GM13976 (cell line): ENCODE measurements around the gene ABHD12.
A peak's percentile ranks its signal among the peaks of the same experiment; 100 is the strongest.
"Not testable (repeated sequence)": the region's sequence is repeated elsewhere in the genome, so short reads cannot be mapped to it uniquely, and the experiment has no call there.

Experiments
- DNase-seq: peaks from one replicate; pipeline ENCODE4 v3.0.0; 2012; ENCODE audit warnings: low spot score
- in situ Hi-C: fragments of 300-500 bp; cut with MboI; formaldehyde crosslinking; loops from one replicate; pipeline ENCODE4 v1.12.0; 2022; ENCODE audit warnings: low sequenced_read_pairs, mixed read lengths, inconsistent platforms; ENCODE audit not compliant: unreplicated experiment
- TF ChIP-seq, protein P1 (sequence below): IDR thresholded peaks from 2 replicates; pipeline ENCODE4 v1.5.1; 2012; ENCODE audit warnings: borderline replicate concordance, mild to moderate bottlenecking; ENCODE audit not compliant: insufficient read depth; ENCODE audit errors: extremely low read depth, missing control alignments, control extremely low read depth

ABHD12 gene

DNA sequence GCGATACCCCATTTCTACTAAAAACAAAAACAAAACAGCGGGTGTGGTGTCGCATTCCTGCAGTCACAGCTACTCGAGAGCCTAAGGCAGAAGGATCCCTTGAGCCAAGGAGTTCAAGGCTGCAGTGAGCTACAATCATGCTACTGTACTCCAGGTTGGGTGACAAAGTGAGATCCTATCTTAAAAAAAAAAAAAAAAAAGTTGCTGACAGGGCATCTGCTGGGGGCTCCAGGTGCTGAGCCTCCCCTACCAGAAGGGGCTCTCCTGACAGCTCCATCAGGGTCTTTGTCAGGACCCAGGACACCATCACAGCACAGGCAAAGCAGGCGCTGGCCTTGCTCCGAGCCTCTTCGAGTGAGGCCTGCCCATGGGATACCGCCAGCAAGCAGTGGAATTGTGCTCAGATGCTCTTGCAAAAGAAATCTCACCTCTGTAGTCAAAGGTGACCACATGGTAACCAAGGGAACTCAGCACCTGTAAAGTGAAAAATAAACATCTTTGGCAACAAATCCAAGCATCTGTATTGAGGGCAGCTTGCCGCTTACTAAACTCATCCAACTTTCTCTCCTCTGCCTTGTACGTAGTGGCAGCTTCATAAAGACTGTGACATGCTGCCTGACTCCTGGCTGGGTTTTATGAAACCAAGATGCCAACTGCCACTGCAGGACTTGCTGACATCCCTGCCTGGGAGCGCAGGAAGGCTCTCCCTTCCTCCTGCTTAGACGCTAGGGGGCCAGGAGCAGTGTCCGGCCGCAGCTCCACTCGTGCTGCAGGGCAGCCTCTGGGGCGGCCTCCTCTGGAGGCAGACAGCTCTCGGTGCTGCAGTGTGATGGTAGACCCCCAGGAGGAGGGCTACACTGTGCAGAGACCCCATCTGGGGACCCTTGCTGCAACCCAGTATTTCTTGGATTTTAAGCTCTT, 75.9 kb downstream of the ABHD12 start:
- TF ChIP-seq, protein P1, sequence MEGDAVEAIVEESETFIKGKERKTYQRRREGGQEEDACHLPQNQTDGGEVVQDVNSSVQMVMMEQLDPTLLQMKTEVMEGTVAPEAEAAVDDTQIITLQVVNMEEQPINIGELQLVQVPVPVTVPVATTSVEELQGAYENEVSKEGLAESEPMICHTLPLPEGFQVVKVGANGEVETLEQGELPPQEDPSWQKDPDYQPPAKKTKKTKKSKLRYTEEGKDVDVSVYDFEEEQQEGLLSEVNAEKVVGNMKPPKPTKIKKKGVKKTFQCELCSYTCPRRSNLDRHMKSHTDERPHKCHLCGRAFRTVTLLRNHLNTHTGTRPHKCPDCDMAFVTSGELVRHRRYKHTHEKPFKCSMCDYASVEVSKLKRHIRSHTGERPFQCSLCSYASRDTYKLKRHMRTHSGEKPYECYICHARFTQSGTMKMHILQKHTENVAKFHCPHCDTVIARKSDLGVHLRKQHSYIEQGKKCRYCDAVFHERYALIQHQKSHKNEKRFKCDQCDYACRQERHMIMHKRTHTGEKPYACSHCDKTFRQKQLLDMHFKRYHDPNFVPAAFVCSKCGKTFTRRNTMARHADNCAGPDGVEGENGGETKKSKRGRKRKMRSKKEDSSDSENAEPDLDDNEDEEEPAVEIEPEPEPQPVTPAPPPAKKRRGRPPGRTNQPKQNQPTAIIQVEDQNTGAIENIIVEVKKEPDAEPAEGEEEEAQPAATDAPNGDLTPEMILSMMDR = no peak
- in situ Hi-C loops = no loop called here
- no peak for DNase-seq

DNA sequence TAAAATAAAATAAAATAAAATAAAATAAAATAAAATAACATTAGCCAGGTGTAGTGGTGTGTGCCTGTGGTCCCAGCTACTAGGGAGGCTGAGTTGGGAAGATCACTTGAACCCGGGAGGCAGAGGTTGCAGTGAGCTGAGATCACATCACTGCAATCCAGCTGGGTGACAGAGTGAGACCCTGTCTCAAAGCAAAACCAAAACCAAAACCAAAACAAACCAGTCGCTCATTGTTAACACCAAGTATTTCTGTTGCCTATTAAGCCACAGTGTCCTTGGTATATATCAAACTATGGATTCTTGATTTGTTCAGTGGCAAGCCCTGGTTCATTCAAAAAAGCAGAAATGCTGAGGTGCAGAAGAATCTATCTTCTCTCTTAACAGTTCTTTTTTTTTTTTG, 77.0 kb downstream of the ABHD12 start:
- TF ChIP-seq, protein P1 = no peak
- in situ Hi-C loops = no loop called here
- DNase-seq = no peak

DNA sequence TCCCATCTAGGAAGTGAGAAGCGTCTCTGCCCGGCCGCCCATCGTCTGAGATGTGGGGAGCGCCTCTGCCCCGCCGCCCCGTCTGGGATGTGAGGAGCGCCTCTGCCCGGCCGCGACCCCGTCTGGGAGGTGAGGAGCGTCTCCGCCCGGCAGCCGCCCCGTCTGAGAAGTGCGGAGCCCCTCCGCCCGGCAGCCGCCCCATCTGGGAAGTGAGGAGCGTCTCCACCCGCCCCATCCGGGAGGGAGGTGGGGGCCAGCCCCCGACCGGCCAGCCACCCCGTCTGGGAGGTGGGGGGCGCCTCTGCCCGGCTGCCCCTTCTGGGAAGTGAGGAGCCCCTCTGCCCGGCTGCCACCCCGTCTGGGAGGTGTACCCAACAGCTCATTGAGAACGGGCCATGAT, 77.9 kb downstream of the ABHD12 start:
- DNase-seq, in situ Hi-C loops: not testable (repeated sequence)

DNA sequence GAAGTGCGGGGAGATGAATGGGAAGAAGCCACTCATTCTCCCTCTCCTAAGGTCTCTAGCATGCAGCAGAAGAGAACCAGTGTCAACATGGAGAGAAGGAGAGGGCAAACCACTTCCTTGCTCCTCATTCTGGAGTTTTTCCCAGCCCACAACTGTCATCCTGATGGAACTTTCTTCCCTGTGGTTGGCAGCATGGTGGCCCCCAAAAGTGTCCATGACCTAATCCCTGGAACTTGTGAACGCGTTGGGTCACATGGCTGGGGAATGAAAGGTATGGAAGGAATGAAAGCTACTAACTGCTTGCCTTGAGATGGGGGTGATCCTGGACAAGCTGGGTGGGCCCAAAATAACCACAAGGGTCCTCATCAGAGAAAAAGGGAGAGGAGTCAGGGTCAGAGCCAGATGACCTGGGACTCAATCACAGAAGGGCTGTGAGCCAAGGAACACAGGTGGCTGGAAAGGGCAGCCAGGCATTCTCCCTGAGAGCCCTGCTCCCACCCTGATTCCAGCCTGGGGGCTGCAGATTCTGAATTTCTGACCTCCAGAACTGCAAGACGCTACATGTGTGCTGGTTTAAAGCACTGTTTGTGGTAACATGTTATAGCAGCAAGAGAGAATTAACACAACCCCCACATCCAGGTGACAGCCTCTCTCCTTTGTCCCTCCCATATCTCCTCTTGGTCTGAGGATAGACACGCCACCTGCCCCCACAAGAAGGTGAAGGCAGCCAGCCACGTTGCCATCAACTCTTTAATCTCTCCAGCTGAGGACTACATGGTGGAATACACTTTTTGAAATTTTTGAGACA, 79.5 kb downstream of the ABHD12 start:
- DNase-seq = no peak
- in situ Hi-C loops = no loop called here
- TF ChIP-seq, protein P1 = no peak

DNA sequence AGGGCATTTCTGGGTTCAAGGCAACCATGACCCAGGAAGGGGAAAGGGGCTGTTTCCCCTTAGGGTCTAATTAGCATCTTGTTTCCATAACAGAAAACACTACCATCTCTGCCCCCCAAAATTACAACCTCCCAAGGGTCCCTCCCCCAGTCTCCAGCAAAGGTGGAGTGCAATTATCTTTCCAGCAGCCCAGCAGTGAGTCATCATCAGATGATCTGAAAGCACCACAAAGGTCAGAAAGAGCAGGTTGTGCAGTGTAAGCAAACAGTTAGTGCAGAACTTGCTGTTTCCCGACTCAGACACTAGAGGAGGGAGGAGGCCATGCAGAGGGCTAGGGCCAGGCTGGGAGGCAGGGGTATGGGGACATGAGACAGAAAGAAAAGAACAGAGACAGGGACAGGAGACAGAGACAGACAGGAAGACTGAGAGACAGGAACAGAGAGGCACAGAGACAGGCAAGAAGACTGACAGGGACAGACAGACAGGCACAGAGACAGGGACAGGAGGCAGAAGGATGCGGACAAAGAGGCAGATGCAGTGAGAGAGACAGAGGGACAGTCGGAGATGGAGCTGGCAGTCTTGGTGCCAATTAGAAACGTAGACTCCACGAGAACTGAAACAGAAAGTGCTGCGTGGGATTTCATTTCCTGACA, 80.2 kb downstream of the ABHD12 start:
- TF ChIP-seq, protein P1 = peak; percentile 84
- in situ Hi-C loops = no loop called here
- peak; percentile 83 for DNase-seq

DNA sequence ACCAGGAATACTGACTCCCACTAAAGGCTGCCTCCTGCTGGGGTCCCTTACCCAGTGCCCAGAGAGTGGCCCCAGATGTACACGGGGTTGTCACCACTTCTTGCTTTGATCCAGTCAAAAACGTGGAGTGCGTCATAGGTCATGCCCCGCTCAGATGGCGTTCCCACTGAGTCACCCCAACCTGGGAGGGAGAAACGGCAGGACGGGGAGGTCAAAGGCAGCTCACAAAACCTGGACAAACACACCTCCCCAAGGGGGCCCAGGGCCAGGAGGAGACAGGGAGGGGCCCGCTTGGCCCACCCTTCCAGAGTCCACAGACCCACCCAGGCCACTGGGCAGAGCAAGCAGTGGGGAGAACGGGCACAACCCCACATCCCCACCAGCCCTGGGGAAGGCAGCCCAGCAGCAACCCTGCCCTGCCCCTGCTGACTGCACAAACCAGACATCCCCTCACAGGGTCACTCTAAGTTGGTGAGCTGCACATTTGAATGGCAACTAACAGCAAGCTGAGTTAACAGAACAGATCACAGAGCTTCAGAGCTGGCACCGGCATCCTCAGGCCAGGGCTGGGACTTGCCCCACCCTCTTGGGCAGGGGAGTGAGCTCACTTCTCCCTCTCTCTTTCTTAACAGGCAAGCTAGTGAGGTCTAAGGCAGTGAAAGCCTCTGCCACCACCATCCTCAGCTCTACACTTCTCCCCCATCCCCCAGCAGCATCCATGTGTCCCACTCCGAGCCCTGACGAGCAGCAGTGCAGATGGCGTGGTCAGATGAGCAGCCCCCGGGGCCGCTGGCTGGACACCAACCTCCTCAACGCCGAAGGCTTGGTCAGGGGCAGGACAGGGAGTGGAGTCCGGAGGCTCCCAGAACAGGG, 81.0 kb downstream of the ABHD12 start:
- DNase-seq = no peak
- in situ Hi-C loops = no loop called here
- TF ChIP-seq, protein P1 = no peak
